Neural cell (in vitro differentiated cells): ENCODE results near the gene PRRT2. TPM values are rescaled to one million over a fixed set of nuclear protein-coding genes. Genes with fewer than 3 reads are reported as not detected.

Experiments
- H2AFZ ChIP-seq: fragments of 200-600, 300-800 bp; sonication (generic), shearing (Covaris generic); 2 replicates; pipeline ENCODE4 v1.6.0; 2014; ENCODE audit warnings: low read depth, mild to moderate bottlenecking, antibody characterized with exemption, low read length, moderate library complexity
- H3F3A ChIP-seq: fragments of 200-600 bp; shearing (Covaris generic); 2 replicates; pipeline ENCODE4 v1.6.1; 2016; ENCODE audit warnings: mild to moderate bottlenecking, moderate library complexity, mixed read lengths, antibody characterized with exemption, low read length; ENCODE audit not compliant: insufficient read depth, poor library complexity, severe bottlenecking
- H3K27ac ChIP-seq: fragments of 200-600, 300-800 bp; sonication (generic), shearing (Covaris generic); 2 replicates; pipeline ENCODE4 v1.5.1; 2014; ENCODE audit warnings: mild to moderate bottlenecking, low read length, moderate library complexity
- H3K27me3 ChIP-seq: fragments of 300-800, 200-600 bp; sonication (generic), shearing (Covaris generic); 2 replicates; pipeline ENCODE4 v1.6.0; 2014; ENCODE audit warnings: mild to moderate bottlenecking, low read depth, low read length, moderate library complexity; ENCODE audit not compliant: insufficient read depth
- H3K36me3 ChIP-seq: fragments of 300-800, 200-600 bp; sonication (generic), shearing (Covaris generic); 2 replicates; pipeline ENCODE4 v1.5.1; 2014; ENCODE audit warnings: mild to moderate bottlenecking, antibody characterized with exemption, low read length, moderate library complexity; ENCODE audit not compliant: insufficient read depth
- H3K4me2 ChIP-seq: fragments of 300-800, 200-600 bp; sonication (generic), shearing (Covaris generic); 2 replicates; pipeline ENCODE4 v1.6.0; 2014; ENCODE audit warnings: mild to moderate bottlenecking, low read length
- H3K4me3 ChIP-seq: fragments of 300-800, 200-600 bp; sonication (generic), shearing (Covaris generic); 2 replicates; pipeline ENCODE4 v1.5.1; 2014; ENCODE audit warnings: mild to moderate bottlenecking, low read length, moderate library complexity
- H3K79me2 ChIP-seq: fragments of 200-600 bp; shearing (Covaris generic); replicated peaks from 2 replicates; pipeline ENCODE4 v1.6.0; 2014; ENCODE audit warnings: mild to moderate bottlenecking, low read length, moderate library complexity; ENCODE audit not compliant: insufficient read depth
- H3K9ac ChIP-seq: fragments of 300-800, 200-600 bp; sonication (generic), shearing (Covaris generic); 2 replicates; pipeline ENCODE4 v1.6.1; 2016; ENCODE audit warnings: mild to moderate bottlenecking, low read length, mixed read lengths
- H3K9me2 ChIP-seq: fragments of 200-600 bp; shearing (Covaris generic); 2 replicates; pipeline ENCODE4 v1.6.1; 2016; ENCODE audit warnings: mild to moderate bottlenecking, low read length, mixed read lengths; ENCODE audit not compliant: insufficient read depth
- H3K9me3 ChIP-seq: fragments of 200-600, 300-800 bp; sonication (generic), shearing (Covaris generic); 2 replicates; pipeline ENCODE4 v1.6.1; 2016; ENCODE audit warnings: mild to moderate bottlenecking, mixed run types, low read length, moderate library complexity, mixed read lengths
- H4K20me1 ChIP-seq: fragments of 200-600 bp; shearing (Covaris generic); 2 replicates; pipeline ENCODE4 v1.6.1; 2016; ENCODE audit warnings: mild to moderate bottlenecking, mixed run types; ENCODE audit not compliant: insufficient read depth
- CTCF ChIP-seq: fragments of 450-650 bp; IDR thresholded peaks from 2 replicates; pipeline ENCODE4 v1.5.1; 2014; ENCODE audit warnings: antibody characterized with exemption, mild to moderate bottlenecking, moderate library complexity; ENCODE audit not compliant: poor library complexity, severe bottlenecking
- EP300 ChIP-seq: fragments of 450-650 bp; conservative IDR thresholded peaks from 2 replicates; pipeline ENCODE4 v1.6.1; 2014; ENCODE audit warnings: antibody characterized with exemption, mild to moderate bottlenecking, moderate library complexity; ENCODE audit not compliant: poor library complexity, severe bottlenecking
- EZH2 ChIP-seq: fragments of 200-600, 300-800 bp; shearing (Covaris generic), sonication (generic); IDR thresholded peaks from 2 replicates; pipeline ENCODE4 v1.6.1; 2014; ENCODE audit warnings: antibody characterized with exemption, low read length, borderline replicate concordance, mild to moderate bottlenecking; ENCODE audit not compliant: insufficient read depth, poor library complexity, severe bottlenecking
- MXI1 ChIP-seq: fragments of 450-650 bp; conservative IDR thresholded peaks from 2 replicates; pipeline ENCODE4 v1.6.1; 2014; ENCODE audit warnings: antibody characterized with exemption, mild to moderate bottlenecking; ENCODE audit not compliant: poor library complexity, severe bottlenecking
- POLR2AphosphoS5 ChIP-seq: IDR thresholded peaks from 2 replicates; pipeline ENCODE4 v1.6.1; 2012
- RAD21 ChIP-seq: fragments of 450-650 bp; conservative IDR thresholded peaks from 2 replicates; pipeline ENCODE4 v1.6.1; 2014; ENCODE audit warnings: antibody characterized with exemption, mild to moderate bottlenecking, moderate library complexity
- REST ChIP-seq: IDR thresholded peaks from 2 replicates; pipeline ENCODE4 v1.6.1; 2012; ENCODE audit warnings: borderline replicate concordance
- SMC3 ChIP-seq: fragments of 450-650 bp; conservative IDR thresholded peaks from 2 replicates; pipeline ENCODE4 v1.6.1; 2014; ENCODE audit warnings: antibody characterized with exemption, mild to moderate bottlenecking, moderate library complexity; ENCODE audit not compliant: poor library complexity
- TAF1 ChIP-seq: IDR thresholded peaks from 2 replicates; pipeline ENCODE4 v1.6.1; 2012; ENCODE audit warnings: low read depth
- polyA plus RNA-seq: library from polyadenylated mRNA; depleted of rRNA; stranded (reverse); fragments of >200 nt; gene quantifications from 2 replicates; pipeline ENCODE4 v1.2.3, GENCODE V29; 2014
- small RNA-seq, 3 experiments: library from RNA; depleted of rRNA; stranded (forward); fragments of <200 nt; gene quantifications; one replicate each; pipeline ENCODE3, GENCODE V24; 2012

PRRT2 gene
- polyA plus RNA-seq, 1 donor from 2014 or later: 84.2 TPM

- no peaks in the 10 kb centered on the region for H3K9me2 ChIP-seq
- H3K9ac ChIP-seq: no peak overlapping the region
- H3K36me3 ChIP-seq: no peaks in the 10 kb centered on the region
- no peaks in the 10 kb centered on the region for H4K20me1 ChIP-seq
- H3K9me3 ChIP-seq: no peaks in the 10 kb centered on the region
- peaks cover 6% of the 10 kb centered on the region for H3K79me2 ChIP-seq
- no peak for TF ChIP-seq REST
- TF ChIP-seq CTCF: no peak
- no peak for TF ChIP-seq EP300
- no peak for TF ChIP-seq SMC3
- no peak for TF ChIP-seq EZH2
- no peak for TF ChIP-seq POLR2AphosphoS5
- TF ChIP-seq TAF1: no peak
- no peak for TF ChIP-seq MXI1
- TF ChIP-seq RAD21: no peak
- no peak overlapping the region for H3K27ac ChIP-seq
- no peaks in the 10 kb centered on the region for H3F3A ChIP-seq
- H3K4me2 ChIP-seq: no peak overlapping the region
- H3K4me3 ChIP-seq: no peak overlapping the region
- no peaks in the 10 kb centered on the region for H3K27me3 ChIP-seq
- no peak overlapping the region for H2AFZ ChIP-seq
Observed at GRCh38 chr16:29864205-29864604, 52.2 kb downstream of the PRRT2 start.

Small RNAs within 50 kb of the gene (small RNA-seq; reads per million reads assigned to genes)
- gene AC009133.6 (0 reads per million in 3 experiments), gene AC120114.4 (0 reads per million in 3 experiments)

Other genes with a start within 250 kb of the PRRT2 start
- gene SPN, start 148.9 kb upstream of the PRRT2 start, polyA plus RNA-seq: 0.09 TPM in 1 of 2 replicates, not detected in the other
- gene QPRT, start 133.0 kb upstream of the PRRT2 start, polyA plus RNA-seq: 2.7 and 3.9 TPM in 2 replicates
- not detected in 2 replicates for gene C16orf54, start 66.2 kb upstream of the PRRT2 start, polyA plus RNA-seq
- not detected in 2 replicates for gene ZG16, start 33.9 kb upstream of the PRRT2 start, polyA plus RNA-seq
- 81.1 and 89.7 TPM in 2 replicates for gene KIF22, start 21.4 kb upstream of the PRRT2 start, polyA plus RNA-seq
- 147 and 168 TPM in 2 replicates for gene MAZ, start 5.7 kb upstream of the PRRT2 start, polyA plus RNA-seq
- gene PAGR1, start 4.0 kb downstream of the PRRT2 start, polyA plus RNA-seq: 86.8 and 88.7 TPM in 2 replicates
- 2.5 and 5.7 TPM in 2 replicates for gene MVP, start 8.3 kb downstream of the PRRT2 start, polyA plus RNA-seq
- gene CDIPT, start 51.0 kb downstream of the PRRT2 start, polyA plus RNA-seq: 92.6 and 95.6 TPM in 2 replicates
- 48.8 and 52.7 TPM in 2 replicates for gene SEZ6L2, start 87.4 kb downstream of the PRRT2 start, polyA plus RNA-seq
- gene ASPHD1, start 88.3 kb downstream of the PRRT2 start, polyA plus RNA-seq: 38.9 and 48.2 TPM in 2 replicates
- 55.0 and 70.7 TPM in 2 replicates for gene KCTD13, start 114.0 kb downstream of the PRRT2 start, polyA plus RNA-seq
- 154 and 157 TPM in 2 replicates for gene TMEM219, start 149.9 kb downstream of the PRRT2 start, polyA plus RNA-seq
- gene TAOK2, start 161.7 kb downstream of the PRRT2 start, polyA plus RNA-seq: 62.7 and 65.5 TPM in 2 replicates
- gene HIRIP3, start 183.4 kb downstream of the PRRT2 start, polyA plus RNA-seq: 51.2 and 65.4 TPM in 2 replicates
- gene INO80E, start 184.0 kb downstream of the PRRT2 start, polyA plus RNA-seq: 106 and 130 TPM in 2 replicates
- 7.3 and 8.5 TPM in 2 replicates for gene DOC2A, start 198.8 kb downstream of the PRRT2 start, polyA plus RNA-seq
- gene C16orf92, start 211.0 kb downstream of the PRRT2 start, polyA plus RNA-seq: not detected in 2 replicates
- gene TLCD3B, start 219.1 kb downstream of the PRRT2 start, polyA plus RNA-seq: 18.9 and 21.7 TPM in 2 replicates